Inflammatory macrophage (primary cell): ENCODE measurements around the gene SLC8A3.

Experiments used
- DNase-seq, 2 donors: peaks; one replicate each; pipeline ENCODE4 v3.0.0-alpha.2; 2020 to 2022

The SLC8A3 gene

DNA sequence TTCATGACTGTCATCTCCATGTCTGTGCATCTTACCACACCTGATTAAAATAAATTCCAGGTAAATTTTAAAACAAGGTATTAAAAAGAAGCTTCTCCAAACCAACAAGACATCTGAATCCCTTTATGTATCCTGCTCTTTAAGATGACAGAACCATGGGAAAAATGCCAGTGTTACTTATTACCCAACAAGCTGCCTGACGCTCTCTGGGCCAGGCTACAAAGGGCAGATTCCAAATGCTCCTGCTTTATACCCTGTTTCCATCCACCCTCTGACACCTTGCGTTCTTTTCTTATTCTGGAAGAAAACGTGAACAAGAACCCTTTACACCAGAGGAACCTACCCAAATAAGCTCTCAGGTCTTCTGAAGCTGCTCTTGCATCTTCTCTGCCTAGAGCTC lies 70.7 kb downstream of the SLC8A3 start:
- no peak for DNase-seq

DNA sequence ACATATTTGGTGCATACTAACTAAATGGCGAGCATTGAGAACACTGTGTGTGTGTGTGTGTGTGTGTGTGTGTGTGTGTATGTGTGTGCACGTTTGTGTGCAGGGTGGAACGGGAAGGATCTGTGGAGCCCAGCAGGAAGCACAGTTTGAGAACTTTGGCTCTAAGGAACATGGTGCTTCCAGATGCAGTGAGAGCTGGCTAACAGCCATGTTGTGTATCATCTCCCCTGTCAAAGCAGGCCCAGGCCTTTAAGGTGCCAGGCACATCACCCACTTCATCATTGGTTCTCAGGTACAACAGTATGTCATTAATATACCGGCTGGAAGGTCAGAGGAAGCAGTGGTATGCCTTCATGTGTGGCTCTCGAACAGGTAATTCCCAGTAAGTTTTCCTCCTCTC lies 72.5 kb downstream of the SLC8A3 start:
- no peak for DNase-seq

DNA sequence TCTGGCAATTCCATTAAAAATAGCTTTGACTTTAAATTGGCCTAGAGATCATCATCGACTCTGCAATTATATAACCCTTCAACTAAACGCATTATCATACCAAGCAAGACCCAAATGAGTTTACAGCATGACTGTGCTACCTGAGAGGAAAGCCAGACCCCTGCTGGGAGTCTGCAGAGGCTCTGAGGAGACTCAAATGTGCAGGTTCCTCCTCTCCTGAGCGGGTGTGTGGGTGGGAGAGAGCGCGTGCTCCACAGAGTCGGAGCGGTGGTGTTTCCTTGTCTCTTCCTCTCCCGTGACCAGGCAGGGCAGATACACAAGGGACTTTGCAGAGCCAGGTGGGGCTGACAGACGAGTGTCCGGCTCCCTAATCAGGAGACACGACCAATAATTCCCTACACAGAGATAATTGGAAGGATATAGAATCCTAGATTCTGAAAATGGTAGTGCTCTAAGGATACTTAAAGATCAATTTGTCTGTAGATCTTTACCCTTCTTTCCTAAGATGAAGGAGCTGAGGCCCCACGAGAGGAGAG lies 74.1 kb downstream of the SLC8A3 start:
- no peak for DNase-seq

DNA sequence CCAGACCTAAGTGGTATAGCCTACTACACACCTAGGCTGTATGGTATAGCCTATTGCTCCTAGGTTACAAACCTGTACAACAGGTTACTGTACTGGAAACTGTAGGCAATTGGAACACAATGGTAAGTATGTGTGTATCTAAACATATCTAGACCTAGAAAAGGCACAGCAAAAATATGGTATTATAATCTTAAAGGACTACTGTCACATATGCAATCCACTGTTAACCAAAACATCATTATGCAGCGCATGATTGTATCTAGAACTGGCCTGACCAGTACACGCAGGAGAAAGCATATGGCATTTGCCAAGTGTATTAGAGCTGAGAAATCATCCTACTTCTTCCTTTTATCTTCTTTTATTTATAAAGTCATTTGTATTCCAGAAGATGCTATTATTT lies 75.5 kb downstream of the SLC8A3 start:
- DNase-seq = no peak

DNA sequence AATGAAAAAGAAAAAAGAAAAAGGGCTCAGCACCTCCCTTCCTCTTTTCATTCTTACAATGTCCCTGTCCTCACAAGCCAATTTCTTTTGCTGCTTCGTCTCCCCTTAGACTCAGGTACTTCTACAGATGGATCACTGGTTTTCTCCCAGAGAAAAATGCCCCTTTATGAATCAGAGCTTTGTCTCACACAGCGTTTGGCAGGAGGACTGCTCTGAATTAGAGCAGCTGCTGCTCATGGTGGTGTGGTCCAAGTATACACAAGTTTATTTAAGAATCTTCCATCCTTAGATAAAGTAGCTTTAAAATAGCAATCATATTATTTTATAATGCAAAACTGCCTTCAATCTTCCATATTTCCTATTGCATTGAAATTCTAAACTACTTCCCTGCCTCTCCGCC lies 80.3 kb downstream of the SLC8A3 start:
- DNase-seq = no peak

DNA sequence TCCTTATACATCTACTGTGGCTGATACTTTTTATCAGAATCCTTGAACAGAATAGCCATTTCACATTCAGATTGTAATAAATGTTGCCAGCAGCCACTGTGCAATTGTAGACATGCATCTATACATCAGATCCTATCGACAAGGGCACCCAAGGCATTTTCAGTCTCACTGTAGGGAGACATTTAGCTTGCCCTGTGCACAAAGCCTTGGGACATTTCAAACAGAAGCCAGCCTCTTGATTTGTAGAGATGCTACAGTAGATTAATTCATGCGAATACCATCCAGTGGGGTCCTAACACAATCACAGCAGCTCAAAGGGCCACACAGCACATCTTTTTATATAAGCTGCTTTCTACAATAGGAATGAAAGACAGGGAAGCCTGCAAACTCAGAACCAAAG lies 81.4 kb downstream of the SLC8A3 start:
- no peak for DNase-seq

DNA sequence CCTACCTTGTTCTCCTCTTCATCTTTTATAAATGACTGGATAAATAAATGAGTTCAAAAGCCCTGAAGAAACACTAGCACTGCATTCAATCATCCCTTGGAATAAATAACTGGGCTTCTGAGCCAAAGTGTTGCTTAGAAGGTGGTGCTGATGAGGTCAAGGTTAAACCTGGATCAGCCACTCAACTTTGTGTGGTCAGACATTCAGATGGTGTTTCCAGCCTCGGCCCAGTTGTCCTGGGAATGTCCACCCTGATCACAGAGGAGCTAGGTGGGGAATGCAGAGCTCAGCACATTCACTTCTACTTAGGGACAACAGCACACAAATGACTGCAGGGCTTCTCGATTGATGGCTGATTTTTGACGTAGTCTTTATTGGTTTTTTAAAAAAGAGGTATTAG lies 88.7 kb downstream of the SLC8A3 start:
- DNase-seq = no peak

DNA sequence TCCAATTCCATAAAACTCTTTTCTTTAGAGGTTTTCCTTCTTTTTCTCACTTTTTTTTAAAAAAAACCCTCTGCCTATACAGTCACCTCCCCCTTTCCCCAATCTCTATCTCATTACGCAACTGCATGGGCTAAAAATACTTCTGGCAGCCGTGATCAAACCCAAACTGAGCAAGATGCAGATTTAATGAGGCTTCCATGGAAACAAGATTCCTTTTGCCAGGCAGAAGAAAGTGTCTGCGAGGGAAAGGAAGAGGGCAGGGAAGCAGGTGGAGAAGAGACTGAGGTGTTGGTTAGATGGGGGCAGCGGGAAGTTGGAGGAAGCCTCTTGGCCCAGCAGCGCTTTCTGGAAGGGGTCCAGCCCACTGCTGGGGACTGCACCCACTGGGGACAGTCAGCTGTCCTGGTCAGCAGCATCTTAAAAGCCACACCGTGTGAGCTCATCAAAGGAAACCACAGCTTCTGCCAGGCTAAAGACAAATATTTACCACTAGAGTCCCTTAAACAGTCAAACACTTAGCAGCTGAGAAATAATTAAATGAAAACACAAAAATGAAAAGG lies 90.4 kb downstream of the SLC8A3 start:
- DNase-seq = no peak

DNA sequence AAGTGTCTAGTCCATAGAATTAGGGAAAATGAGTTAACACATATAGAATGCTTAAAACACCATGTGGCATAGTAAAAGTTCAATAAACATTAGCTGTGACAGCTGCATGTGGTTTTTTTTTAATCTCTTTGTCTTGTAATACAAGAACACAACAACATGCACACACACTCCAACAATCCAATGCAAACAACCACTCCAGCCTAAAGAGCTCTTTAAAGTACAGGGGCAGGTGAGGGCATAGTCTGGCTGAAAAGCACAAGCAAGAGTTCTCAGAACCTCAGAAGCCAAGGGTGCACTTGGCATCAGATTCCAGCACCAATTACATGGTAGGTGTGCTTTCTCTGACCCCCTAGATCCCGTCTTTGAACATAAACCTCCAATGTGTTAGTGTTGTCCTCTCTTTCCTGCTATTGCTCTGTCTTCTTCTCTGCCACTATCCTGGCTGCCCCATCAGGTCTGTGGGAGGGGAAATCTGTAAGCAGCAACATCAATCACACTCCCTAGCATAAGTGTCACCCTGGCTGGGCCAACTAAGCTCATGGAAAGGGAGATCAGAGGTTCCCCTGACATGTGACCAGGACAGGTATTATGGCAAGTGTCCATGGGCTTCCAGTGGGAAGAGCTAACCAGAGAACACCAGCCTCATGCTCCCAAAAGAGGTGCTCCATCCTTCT lies 91.0 kb downstream of the SLC8A3 start:
- no peak for DNase-seq

DNA sequence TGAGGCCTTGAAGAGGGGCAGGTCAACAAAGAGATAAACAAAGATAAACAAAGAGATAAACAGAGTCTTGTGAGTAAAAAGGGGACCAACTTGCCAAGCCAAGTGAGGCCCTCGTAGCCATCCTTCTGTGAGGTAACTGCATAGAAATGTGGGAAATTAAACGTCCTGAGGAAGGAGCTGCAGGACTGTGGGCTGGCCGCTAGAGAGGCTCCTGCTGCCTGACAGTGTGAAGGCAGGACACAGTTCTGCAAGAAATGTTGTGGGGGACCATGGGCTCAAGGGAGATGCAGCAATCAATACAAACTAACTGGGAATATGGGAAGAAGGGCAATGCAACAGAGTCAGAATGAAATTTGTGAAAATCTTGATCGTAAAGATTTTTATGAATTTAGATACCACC lies 91.9 kb downstream of the SLC8A3 start:
- no peak for DNase-seq

DNA sequence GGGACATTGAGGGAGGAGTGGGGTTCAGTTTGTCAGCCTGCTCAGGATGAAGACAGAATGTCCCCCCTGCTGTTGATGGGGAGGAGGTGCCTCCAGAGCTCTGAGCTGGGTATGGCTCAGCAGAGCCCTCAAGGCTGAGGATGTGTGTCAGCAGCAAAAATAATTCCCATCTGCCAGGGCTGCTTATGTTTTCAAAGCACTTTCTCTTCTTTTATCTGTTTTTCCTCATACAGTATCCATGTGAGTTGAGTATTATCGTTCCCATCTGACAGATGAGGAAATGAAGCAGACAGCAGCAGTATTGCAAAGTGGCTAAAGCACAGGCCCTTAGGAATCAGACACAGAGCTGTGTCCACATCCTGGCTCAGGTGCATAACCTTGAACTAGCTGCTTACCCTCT lies 94.1 kb downstream of the SLC8A3 start:
- no peak for DNase-seq

DNA sequence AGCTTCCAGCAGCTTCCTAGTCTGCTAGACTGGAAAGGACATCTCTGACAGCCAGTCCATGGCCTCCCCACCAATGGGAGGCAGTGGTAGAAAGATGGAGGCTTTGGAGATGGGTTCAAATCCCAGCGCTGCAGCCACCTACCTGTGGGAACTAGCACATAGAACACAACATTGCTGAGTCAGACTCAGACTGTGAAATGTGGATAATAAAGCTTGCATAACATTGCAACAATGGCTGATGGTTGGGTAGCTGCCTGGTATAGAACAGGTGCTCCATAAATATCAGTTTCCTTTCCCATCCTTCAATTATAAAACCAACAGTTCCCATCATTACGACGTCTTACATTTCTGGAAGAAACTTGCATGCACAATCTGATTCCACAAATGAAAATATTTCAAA lies 94.6 kb downstream of the SLC8A3 start:
- no peak for DNase-seq

DNA sequence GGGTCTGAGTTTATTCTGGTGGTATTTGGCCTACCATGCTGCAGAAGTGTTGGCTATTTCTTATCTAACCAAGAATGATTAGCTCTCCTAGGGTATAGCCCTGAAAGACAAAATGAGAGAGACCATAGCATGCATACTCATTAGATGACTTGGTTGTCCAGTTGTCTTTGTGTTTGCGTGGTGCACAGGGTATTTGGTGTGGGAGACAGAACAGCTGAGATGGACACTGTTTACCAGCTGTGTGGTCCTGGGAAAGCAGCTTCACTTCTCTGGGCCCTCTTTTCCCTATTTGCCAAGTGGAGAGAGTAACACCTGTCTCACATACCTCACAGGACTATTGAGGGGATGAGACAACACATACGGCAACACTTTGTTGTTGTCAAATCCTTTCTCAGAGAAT lies 95.6 kb downstream of the SLC8A3 start:
- no peak for DNase-seq

DNA sequence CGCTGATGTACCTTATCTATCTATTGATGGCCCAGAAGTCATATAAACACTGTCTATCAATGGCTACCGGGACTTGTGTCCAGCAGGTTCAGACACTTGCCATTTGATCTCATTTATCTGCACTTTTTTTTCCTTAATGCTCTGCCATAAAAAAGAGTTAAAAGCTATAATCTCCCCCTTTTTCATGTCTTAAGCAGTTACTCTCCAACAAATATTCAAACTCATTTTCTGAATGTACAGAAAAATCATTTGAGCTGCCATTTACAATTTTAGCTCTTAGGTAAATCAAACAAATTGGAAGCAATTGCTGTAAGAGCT lies 101.4 kb downstream of the SLC8A3 start:
- DNase-seq = no peak

DNA sequence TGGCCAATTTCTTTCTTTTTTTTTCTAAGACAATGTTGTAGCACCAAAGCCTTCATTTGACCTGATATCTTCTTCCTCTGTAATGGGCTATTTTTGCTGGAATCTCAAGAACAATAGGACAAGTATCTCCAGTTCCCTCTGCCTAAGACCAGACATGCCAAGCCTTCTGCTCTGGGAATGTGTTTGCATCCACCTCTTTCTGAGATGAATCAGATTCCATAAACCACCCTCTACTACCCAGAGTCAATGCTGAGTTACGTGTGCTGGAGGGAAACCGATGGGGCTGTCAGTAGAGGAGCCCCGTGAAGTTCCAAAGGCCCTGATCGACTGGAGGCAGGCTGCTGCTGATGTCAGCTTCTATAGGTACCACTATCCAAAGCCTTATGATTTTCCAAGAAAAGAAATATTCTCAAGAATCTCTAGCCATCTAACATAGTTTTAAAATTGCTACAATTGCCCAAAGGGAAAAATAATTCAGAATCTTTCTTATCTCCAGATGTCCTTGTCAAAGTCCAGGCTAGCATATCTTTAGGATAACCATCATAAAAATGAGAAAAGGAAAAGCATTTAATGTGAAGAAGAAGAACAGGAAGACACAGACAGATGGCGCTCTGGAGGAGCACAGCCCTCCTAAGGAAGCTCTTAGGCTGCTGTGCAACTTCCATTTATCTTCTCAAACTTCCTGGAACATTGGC lies 101.9 kb downstream of the SLC8A3 start:
- peak; percentile 40 to 60 for DNase-seq

DNA sequence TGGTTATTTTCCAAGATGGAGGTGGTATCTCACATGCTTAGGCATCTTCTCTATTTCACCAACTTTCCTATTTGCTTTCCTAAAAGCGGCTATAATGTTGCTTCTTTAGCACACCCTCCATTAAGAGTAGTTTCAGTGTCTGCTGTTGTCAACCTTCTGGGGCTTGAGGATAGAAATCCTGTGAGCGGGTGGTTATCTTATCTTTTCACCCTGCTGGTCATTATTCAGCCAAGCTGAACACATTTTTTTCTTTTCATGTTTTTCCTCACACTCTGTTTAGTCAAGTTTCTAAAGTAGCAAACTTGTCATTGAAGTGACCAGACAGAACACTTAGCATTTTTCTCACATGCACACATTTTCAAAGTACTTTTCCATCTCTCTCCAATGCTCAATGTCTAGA lies 104.5 kb downstream of the SLC8A3 start:
- no peak for DNase-seq

DNA sequence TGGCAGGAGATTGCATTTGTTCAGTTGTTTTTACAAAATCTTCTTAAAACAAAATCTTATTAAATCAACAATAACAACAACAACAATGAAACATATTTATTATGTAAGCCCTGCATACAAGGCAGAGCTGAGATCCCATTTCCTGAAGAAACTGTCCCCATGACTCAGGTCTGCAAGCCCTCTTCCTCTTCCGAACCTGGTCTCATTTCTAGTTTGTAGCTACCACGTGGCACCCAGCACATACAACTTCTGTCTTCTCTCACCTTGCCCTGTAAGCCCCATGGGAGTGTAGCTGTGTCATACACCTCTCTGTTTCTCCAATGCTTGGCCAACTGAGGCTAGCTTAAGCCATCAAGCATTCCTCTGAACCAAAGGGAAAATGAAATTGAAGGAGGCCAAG lies 106.4 kb downstream of the SLC8A3 start:
- DNase-seq = peak in 1 of 2 donors; percentile 4

DNA sequence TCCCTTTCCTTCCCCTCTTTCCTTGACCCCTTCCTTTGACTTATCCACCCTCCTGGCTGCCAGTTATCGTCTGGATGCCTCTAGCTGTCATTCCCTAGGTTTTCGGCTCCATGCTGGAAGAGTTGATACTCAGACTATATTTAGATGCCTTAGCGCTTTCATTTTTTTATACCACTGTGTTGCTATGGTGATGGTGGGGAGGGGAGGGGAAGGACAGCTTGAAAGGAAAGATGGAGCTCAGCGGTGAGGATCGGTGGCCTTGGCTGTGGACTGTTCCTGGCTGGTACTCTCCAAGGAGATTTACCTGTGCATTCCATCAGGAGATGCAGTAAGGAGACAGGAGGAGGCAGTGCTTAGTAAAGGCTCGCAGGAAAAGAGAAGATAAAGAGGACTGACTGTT lies 108.7 kb downstream of the SLC8A3 start:
- no peak for DNase-seq

DNA sequence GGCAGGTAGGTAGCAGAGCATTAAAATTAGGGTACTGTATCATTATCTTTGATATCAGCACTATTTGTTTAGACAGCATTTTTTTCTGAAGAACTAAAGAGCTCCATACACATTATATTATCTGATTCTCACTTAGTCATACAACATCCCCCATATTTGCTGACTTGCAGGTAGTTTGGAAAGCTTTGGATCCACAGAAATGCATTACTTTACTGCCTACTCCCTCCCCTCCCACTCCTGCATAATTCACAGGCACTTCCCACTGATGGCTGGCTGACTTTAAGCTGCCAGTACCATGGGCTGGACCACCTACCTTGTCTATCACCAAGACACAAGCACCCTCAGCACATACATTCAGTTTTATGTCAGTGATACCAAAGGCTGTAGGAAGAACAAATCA lies 110.4 kb downstream of the SLC8A3 start:
- no peak for DNase-seq

DNA sequence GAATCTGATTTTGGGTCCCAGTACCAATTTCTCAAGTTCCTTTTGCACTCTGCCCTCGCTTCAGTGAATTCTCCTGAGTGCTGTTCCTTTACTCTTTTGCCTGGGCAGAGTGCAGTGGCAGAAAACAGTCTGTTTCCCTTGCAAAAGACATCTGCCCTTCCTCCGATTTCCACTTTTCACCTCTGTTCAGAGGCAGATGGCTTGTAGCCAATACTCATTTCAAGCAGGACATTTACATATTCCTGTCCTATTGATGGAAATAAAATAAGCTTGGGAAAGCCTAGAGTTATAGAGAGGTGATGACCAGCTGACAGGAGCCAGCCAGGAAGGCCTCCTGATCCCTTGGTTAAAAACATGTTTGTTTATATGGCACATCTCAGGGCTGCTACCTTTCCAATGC lies 111.0 kb downstream of the SLC8A3 start:
- DNase-seq = no peak

DNA sequence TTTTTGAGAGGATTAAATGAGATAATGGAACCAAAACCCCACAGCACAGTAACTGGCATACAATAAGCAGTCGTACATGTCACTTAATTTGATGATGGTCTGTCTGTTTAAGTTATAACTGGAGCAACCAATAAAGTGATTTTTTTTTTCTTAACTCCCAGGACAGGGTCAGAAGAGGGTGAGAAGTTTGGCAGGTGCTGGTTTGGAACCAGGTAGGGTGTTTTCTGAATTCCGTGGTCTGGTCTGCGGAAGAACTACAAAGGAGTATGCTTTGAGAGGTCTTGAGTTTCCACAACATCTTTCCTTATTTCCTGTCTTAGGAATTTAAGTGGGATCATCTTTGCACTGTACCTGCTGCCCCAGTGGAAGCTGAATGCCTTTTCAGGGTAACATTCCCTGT lies 111.7 kb downstream of the SLC8A3 start:
- DNase-seq = no peak

DNA sequence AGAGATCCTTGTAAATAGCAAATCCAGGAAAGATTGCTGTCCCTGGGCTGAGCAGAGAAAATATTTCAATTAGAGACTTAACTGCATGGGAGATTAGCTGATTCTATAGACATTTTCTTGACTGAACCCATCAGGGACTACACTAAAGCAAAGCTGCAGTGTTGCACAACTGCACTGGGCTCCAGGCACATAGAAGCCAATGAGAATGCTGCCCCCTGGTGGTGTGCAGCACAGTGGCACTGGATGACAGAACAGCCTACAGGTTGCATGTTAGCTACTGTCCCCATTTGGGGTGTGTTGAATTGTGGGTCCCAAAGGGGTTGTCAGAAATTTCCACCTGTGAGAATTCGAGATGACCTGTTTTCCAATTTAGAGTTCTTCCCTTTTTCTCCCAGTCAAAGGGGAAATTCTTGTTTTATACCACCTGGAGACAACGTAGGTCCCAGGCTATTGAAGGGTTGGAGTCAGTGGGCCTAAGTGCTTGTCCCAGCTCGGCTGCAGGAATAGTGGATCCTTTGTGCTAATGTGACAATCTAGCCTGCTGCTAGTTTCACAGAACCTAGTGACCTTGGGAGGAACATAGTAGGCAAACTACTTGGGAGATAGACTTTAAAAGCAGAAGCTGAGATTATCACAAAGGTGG lies 114.7 kb downstream of the SLC8A3 start:
- DNase-seq = peak; percentile 69 to 82

DNA sequence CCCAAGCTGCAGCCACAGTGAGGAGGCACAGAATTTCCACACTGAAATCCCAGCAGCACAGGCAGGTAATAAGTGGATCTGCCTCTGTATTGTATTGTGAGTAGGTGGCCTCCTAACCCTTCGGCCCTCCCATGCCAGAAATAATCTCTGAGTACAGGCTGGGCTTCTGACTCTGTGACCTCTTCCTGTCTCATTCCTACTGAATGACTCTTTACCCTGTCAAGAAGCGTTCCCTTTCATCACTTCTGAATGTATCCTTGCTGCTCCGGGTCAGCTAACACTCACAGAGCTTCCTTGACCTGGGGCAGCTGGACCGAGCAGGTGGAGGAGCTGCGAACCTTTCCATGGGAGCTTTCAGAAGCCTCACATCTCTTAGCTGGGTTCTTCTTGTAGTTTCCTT lies 119.6 kb downstream of the SLC8A3 start:
- no peak for DNase-seq

DNA sequence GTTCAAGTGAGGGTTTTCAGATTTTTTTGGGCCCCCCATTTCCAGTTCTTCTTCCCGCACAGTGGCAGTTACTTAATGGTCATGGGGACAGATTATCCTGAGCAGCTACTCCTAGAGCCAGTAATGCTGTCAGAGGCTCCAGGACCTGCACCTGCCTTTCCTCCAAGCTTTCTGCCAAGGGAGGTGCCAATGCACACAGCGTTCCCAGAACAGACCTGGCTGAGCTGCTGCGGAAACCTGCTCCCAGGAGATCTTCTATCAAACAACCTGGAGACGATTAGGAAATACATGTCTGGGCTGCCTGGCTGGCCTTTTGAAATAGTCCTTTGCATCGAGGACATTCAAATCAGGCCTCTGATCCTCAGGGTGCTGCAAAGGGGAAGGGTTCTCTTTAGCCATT lies 120.9 kb downstream of the SLC8A3 start:
- no peak for DNase-seq
